ENCODE measurements around the gene TOMT. TPM values are rescaled to one million over a fixed set of nuclear protein-coding genes. Genes with fewer than 3 reads are reported as not detected.

TOMT gene
- total and polyA plus RNA-seq, 2 experiments from 2014 or later: not detected

DNA sequence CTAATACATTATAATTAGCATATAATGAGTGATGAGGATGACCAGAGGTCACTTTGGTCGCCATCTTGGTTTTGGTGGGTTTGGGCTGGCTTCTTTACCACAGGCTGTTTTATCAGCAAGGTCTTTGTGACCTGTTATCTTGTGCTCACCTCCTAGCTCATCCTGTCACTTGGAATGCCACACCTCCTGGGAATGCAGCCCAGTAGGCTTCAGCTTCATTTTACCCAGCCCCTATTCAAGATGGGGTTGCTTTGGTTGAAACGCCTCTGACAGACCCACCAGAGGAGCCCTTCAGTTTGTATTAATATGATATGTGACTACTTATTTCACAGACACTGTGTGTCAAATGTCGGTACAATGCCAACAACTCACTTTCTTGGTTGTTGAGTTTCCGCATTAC, 50.0 kb downstream of the TOMT start:
- Histone ChIP-seq H3K4me2 (no peak overlapping the region), H3K4me3 (no peak overlapping the region), H3K27me3 (no peaks in the 10 kb centered on the region), H3K27ac (no peak overlapping the region), H3K79me2 (no peaks in the 10 kb centered on the region), H2AFZ (no peak overlapping the region), H3K36me3 (replicated peaks; ENCODE audit: insufficient read depth, low read depth) (no peaks in the 10 kb centered on the region), H3K9me2 (replicated peaks; ENCODE audit: insufficient read depth) (no peaks in the 10 kb centered on the region), H3K9me3 (ENCODE audit: low read depth) (no peaks in the 10 kb centered on the region), H4K20me1 (ENCODE audit: insufficient read depth, poor library complexity, severe bottlenecking) (no peaks in the 10 kb centered on the region), H3K4me1 (ENCODE audit: insufficient read depth) (no peaks in the 10 kb centered on the region)
- TF ChIP-seq EZH2 (IDR thresholded peaks at IDR 0.05; ENCODE audit: borderline replicate concordance) (no peak), EZH2phosphoT487 (IDR thresholded peaks at IDR 0.05; ENCODE audit: low read depth, severe bottlenecking, unreplicated experiment) (no peak)
- TF ChIP-seq, protein P1, sequence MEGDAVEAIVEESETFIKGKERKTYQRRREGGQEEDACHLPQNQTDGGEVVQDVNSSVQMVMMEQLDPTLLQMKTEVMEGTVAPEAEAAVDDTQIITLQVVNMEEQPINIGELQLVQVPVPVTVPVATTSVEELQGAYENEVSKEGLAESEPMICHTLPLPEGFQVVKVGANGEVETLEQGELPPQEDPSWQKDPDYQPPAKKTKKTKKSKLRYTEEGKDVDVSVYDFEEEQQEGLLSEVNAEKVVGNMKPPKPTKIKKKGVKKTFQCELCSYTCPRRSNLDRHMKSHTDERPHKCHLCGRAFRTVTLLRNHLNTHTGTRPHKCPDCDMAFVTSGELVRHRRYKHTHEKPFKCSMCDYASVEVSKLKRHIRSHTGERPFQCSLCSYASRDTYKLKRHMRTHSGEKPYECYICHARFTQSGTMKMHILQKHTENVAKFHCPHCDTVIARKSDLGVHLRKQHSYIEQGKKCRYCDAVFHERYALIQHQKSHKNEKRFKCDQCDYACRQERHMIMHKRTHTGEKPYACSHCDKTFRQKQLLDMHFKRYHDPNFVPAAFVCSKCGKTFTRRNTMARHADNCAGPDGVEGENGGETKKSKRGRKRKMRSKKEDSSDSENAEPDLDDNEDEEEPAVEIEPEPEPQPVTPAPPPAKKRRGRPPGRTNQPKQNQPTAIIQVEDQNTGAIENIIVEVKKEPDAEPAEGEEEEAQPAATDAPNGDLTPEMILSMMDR (IDR thresholded peaks at IDR 0.05; ENCODE audit: poor library complexity): no peak
- DNase-seq (ENCODE audit: low spot score): no peak
- WGBS (ENCODE audit: low lambda C conversion rate, missing lambda C conversion rate): 90% methylated on average over 4 of the region's 4 CpGs

DNA sequence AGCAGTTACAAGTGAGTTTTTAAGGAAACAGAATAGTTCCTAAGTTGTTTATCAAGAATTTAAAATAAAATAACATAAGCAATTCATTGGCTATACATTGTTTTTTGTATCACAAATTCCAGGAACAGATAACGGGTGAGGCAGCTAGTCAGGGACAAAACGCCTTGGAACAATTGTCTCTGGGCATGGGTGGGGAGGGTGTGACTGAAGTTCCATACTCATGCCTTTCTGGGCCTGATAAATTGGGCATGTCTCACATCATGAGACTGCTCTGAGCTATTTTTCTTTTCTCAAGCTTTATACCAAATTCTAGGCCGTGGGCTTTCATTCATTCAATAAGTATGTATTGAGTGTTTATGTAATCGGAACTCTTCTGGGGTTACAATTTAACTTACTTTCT, 51.4 kb downstream of the TOMT start:
- TF ChIP-seq, protein P1 (IDR thresholded peaks at IDR 0.05; ENCODE audit: poor library complexity): no peak
- no peak for TF ChIP-seq EZH2phosphoT487 (IDR thresholded peaks at IDR 0.05; ENCODE audit: low read depth, severe bottlenecking, unreplicated experiment)
- no peak for TF ChIP-seq EZH2 (IDR thresholded peaks at IDR 0.05; ENCODE audit: borderline replicate concordance)
- Histone ChIP-seq H3K9me2 (replicated peaks; ENCODE audit: insufficient read depth) (no peaks in the 10 kb centered on the region), H2AFZ (no peak overlapping the region), H3K27me3 (no peaks in the 10 kb centered on the region), H3K79me2 (no peaks in the 10 kb centered on the region), H4K20me1 (ENCODE audit: insufficient read depth, poor library complexity, severe bottlenecking) (no peaks in the 10 kb centered on the region), H3K4me2 (no peak overlapping the region), H3K4me3 (no peak overlapping the region), H3K4me1 (ENCODE audit: insufficient read depth) (no peaks in the 10 kb centered on the region), H3K36me3 (replicated peaks; ENCODE audit: insufficient read depth, low read depth) (no peaks in the 10 kb centered on the region), H3K9me3 (ENCODE audit: low read depth) (no peaks in the 10 kb centered on the region), H3K27ac (no peak overlapping the region)
- WGBS (ENCODE audit: low lambda C conversion rate, missing lambda C conversion rate): 83% methylated on average over 4 of the region's 4 CpGs
- DNase-seq (ENCODE audit: low spot score): no peak

Small RNA genes within 50 kb of the gene (microRNA-seq; reads per million reads assigned to microRNA genes)
- gene MIR3165: not detected

Small RNA genes within 50 kb of the gene (small RNA-seq; reads per million reads assigned to genes)
- gene MIR3165: not detected

Other genes starting within 250 kb of the TOMT start
- not detected in 2 replicates for gene DEFB131B, start 227.5 kb upstream of the TOMT start, total RNA-seq
- gene DEFB131B, start 227.5 kb upstream of the TOMT start, polyA plus RNA-seq: not detected in 2 replicates
- gene XNDC1N, start 177.3 kb upstream of the TOMT start, total RNA-seq: 5.9 and 9.7 TPM in 2 replicates
- 1.6 and 7.1 TPM in 2 replicates for gene XNDC1N, start 177.3 kb upstream of the TOMT start, polyA plus RNA-seq
- gene RNF121, start 176.9 kb upstream of the TOMT start, total RNA-seq: 26.4 and 26.5 TPM in 2 replicates
- gene RNF121, start 176.9 kb upstream of the TOMT start, polyA plus RNA-seq: 29.4 and 38.1 TPM in 2 replicates
- 2.4 and 2.8 TPM in 2 replicates for gene IL18BP, start 107.0 kb upstream of the TOMT start, total RNA-seq
- 2.2 and 2.6 TPM in 2 replicates for gene IL18BP, start 107.0 kb upstream of the TOMT start, polyA plus RNA-seq
- 129 and 140 TPM in 2 replicates for gene NUMA1, start 25.4 kb upstream of the TOMT start, total RNA-seq
- 103 and 116 TPM in 2 replicates for gene NUMA1, start 25.4 kb upstream of the TOMT start, polyA plus RNA-seq
- 2.1 and 4.5 TPM in 2 replicates for gene LRRC51, start 25.1 kb upstream of the TOMT start, total RNA-seq
- 3.7 and 7.8 TPM in 2 replicates for gene LRRC51, start 25.1 kb upstream of the TOMT start, polyA plus RNA-seq
- 109 and 147 TPM in 2 replicates for gene LAMTOR1, start 2.6 kb upstream of the TOMT start, total RNA-seq
- 164 and 181 TPM in 2 replicates for gene LAMTOR1, start 2.6 kb upstream of the TOMT start, polyA plus RNA-seq
- 17.6 and 21.6 TPM in 2 replicates for gene ANAPC15, start 6.8 kb downstream of the TOMT start, total RNA-seq
- gene ANAPC15, start 6.8 kb downstream of the TOMT start, polyA plus RNA-seq: 42.5 and 43.7 TPM in 2 replicates
- gene FOLR3, start 29.8 kb downstream of the TOMT start, total RNA-seq: not detected in 2 replicates
- not detected in 2 replicates for gene FOLR3, start 29.8 kb downstream of the TOMT start, polyA plus RNA-seq
- 19.9 and 21.6 TPM in 2 replicates for gene FOLR1, start 86.2 kb downstream of the TOMT start, total RNA-seq
- gene FOLR1, start 86.2 kb downstream of the TOMT start, polyA plus RNA-seq: 13.4 and 26.8 TPM in 2 replicates
- gene FOLR2, start 110.9 kb downstream of the TOMT start, total RNA-seq: 0.48 and 4.3 TPM in 2 replicates
- 1.2 and 5.5 TPM in 2 replicates for gene FOLR2, start 110.9 kb downstream of the TOMT start, polyA plus RNA-seq
- 47.8 and 74.8 TPM in 2 replicates for gene INPPL1, start 118.8 kb downstream of the TOMT start, total RNA-seq
- 99.4 and 140 TPM in 2 replicates for gene INPPL1, start 118.8 kb downstream of the TOMT start, polyA plus RNA-seq
- gene PHOX2A, start 138.3 kb downstream of the TOMT start, total RNA-seq: 0.48 TPM in 1 of 2 replicates, not detected in the other
- not detected in 2 replicates for gene PHOX2A, start 138.3 kb downstream of the TOMT start, polyA plus RNA-seq

Data from hepatocyte (in vitro differentiated cells).